Osteoblast (primary cell): Measurements from ENCODE around the gene TRMT10B. TPM values are rescaled to one million over a fixed set of nuclear protein-coding genes. Genes with fewer than 3 reads are reported as not detected.
"Not testable (repeated sequence)": the region's sequence is repeated elsewhere in the genome, so short reads cannot be mapped to it uniquely, and the experiment has no call there.

ENCODE experiments used
- DNase-seq: peaks from one replicate; pipeline ENCODE4 v3.0.0; 2011; ENCODE audit warnings: low spot score, mixed read lengths; ENCODE audit not compliant: insufficient read length; ENCODE audit errors: missing footprints
- H2AFZ ChIP-seq: 2 replicates; pipeline ENCODE4 v1.6.0; 2011; ENCODE audit warnings: mild to moderate bottlenecking, low read length
- H3K27ac ChIP-seq: 2 replicates; pipeline ENCODE4 v1.5.1; 2011; ENCODE audit warnings: mild to moderate bottlenecking, low read depth, low read length, moderate library complexity
- H3K27me3 ChIP-seq: 2 replicates; pipeline ENCODE4 v1.6.0; 2012; ENCODE audit warnings: mild to moderate bottlenecking, control low read depth, inconsistent platforms, low read length, moderate library complexity; ENCODE audit not compliant: insufficient read depth
- H3K36me3 ChIP-seq: 2 replicates; pipeline ENCODE4 v1.5.1; 2011; ENCODE audit warnings: mild to moderate bottlenecking, low read length, control low read depth, moderate library complexity; ENCODE audit not compliant: insufficient read depth
- H3K4me1 ChIP-seq: 2 replicates; pipeline ENCODE4 v1.5.1; 2011; ENCODE audit warnings: mild to moderate bottlenecking, low read length, control low read depth, moderate library complexity; ENCODE audit not compliant: insufficient read depth
- H3K4me2 ChIP-seq: 2 replicates; pipeline ENCODE4 v1.6.0; 2011; ENCODE audit warnings: mild to moderate bottlenecking, low read length; ENCODE audit not compliant: insufficient read depth
- H3K4me3 ChIP-seq: fragments of 200-600 bp; sonication (generic); 3 replicates; pipeline ENCODE4 v1.5.1; 2012; ENCODE audit warnings: mild to moderate bottlenecking, low read length, inconsistent platforms; ENCODE audit not compliant: insufficient read depth
- H3K79me2 ChIP-seq: 2 replicates; pipeline ENCODE4 v1.6.0; 2012; ENCODE audit warnings: mild to moderate bottlenecking, low read length, control low read depth, inconsistent platforms; ENCODE audit not compliant: insufficient read depth
- H3K9me3 ChIP-seq: 2 replicates; pipeline ENCODE4 v1.5.1; 2011; ENCODE audit warnings: low read depth, low read length, control low read depth
- H4K20me1 ChIP-seq: 2 replicates; pipeline ENCODE4 v1.6.0; 2012; ENCODE audit warnings: mild to moderate bottlenecking, low read length, control low read depth; ENCODE audit not compliant: insufficient read depth
- CTCF ChIP-seq: IDR thresholded peaks from 2 replicates; pipeline ENCODE4 v1.5.1; 2011; ENCODE audit warnings: mild to moderate bottlenecking, low read depth, low read length, moderate library complexity; ENCODE audit errors: extremely low read depth
- total RNA-seq: library from RNA; depleted of rRNA; stranded (reverse); fragments of >200 nt; gene quantifications from 2 replicates; pipeline ENCODE4 v1.2.3, GENCODE V29; 2012

The TRMT10B gene
- total RNA-seq, 1 donor = 3.3 TPM

- Histone ChIP-seq H4K20me1 (peaks cover 46% of the 10 kb centered on the region), H2AFZ (no peak overlapping the region), H3K27ac (no peak overlapping the region), H3K4me3 (no peak overlapping the region), H3K27me3 (no peaks in the 10 kb centered on the region), H3K4me2 (no peak overlapping the region), H3K79me2 (peaks cover 86% of the 10 kb centered on the region), H3K9me3 (no peaks in the 10 kb centered on the region), H3K4me1 (peaks cover 15% of the 10 kb centered on the region), H3K36me3 (no peaks in the 10 kb centered on the region)
- TF ChIP-seq CTCF = no peak
- DNase-seq = no peak
Measured at GRCh38 chr9:37806271-37806670, 52.7 kb downstream of the TRMT10B start.

- H3K4me2 ChIP-seq, H3K9me3 ChIP-seq, H3K27ac ChIP-seq, H3K36me3 ChIP-seq, DNase-seq, H3K27me3 ChIP-seq, H3K4me3 ChIP-seq, H3K4me1 ChIP-seq, H2AFZ ChIP-seq: not testable (repeated sequence)
- Histone ChIP-seq H3K79me2 (peaks cover 81% of the 10 kb centered on the region), H4K20me1 (peaks cover 31% of the 10 kb centered on the region)
Measured at GRCh38 chr9:37809676-37810075, 56.1 kb downstream of the TRMT10B start.

GRCh38 chr9:37811906-37812476, 58.4 kb downstream of the TRMT10B start:
- Histone ChIP-seq H3K79me2 (peaks cover 77% of the 10 kb centered on the region), H4K20me1 (peaks cover 27% of the 10 kb centered on the region), H3K4me3 (no peak overlapping the region), H3K27me3 (no peaks in the 10 kb centered on the region), H2AFZ (no peak overlapping the region), H3K4me2 (no peak overlapping the region), H3K36me3 (no peaks in the 10 kb centered on the region), H3K4me1 (no peaks in the 10 kb centered on the region), H3K27ac (no peak overlapping the region), H3K9me3 (no peaks in the 10 kb centered on the region)
- no peak for DNase-seq
- no peak for TF ChIP-seq CTCF

GRCh38 chr9:37812773-37813379, 59.3 kb downstream of the TRMT10B start:
- H3K9me3 ChIP-seq = no peaks in the 10 kb centered on the region
- no peak for TF ChIP-seq CTCF
- no peaks in the 10 kb centered on the region for H3K36me3 ChIP-seq
- no peak overlapping the region for H3K4me2 ChIP-seq
- no peak for DNase-seq
- H3K27ac ChIP-seq = no peak overlapping the region
- H2AFZ ChIP-seq = no peak overlapping the region
- no peaks in the 10 kb centered on the region for H3K4me1 ChIP-seq
- H3K27me3 ChIP-seq = no peaks in the 10 kb centered on the region
- H4K20me1 ChIP-seq = peaks cover 26% of the 10 kb centered on the region
- no peak overlapping the region for H3K4me3 ChIP-seq
- H3K79me2 ChIP-seq = peaks cover 78% of the 10 kb centered on the region
